GM08714 (cell line): Measurements from ENCODE around the gene IGSF9.
"Not testable (repeated sequence)": the region's sequence is repeated elsewhere in the genome, so short reads cannot be mapped to it uniquely, and the experiment has no call there.

Source experiments
- H3K4me3 ChIP-seq: fragments of 200-500 bp; sonication (Bioruptor generic); 2 replicates; pipeline ENCODE4 v1.5.1; 2014; ENCODE audit warnings: mild to moderate bottlenecking, low read length, inconsistent platforms
- ZNF274 ChIP-seq: IDR thresholded peaks from 2 replicates; pipeline ENCODE4 v1.6.1; 2012; ENCODE audit warnings: mild to moderate bottlenecking, low read depth, low read length

Gene IGSF9

DNA sequence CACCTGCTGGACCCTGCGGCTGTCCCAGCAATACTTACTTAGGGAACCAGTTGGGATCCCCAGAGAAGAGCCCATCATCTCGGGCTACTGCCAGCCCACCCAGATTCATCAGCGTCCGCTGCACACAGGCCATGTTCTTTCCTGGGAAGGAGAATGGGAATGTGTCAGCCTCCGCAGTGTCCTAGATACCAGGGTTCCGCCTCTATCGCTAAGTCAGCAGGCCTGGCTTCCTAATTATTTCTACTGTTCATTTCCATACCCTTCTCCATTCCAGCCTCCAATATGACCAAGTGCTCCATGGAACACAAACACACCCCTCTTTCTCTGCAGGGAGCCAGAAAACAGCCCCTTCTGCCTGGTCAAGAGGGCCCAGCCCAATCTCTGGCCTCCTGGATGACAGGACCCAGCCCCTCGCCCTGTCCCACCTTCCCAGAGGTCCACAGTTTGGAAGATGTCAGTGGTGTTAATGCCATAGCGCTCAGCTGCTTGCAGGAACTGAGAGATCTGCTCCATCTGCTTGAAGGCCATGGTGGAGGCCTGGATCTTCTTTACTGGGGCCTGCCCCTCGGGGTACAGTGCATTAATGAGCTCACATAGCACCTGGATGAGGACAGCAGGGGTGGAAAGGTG, 26.1 kb downstream of the IGSF9 start:
- TF ChIP-seq ZNF274: no peak
- H3K4me3 ChIP-seq: no peak overlapping the region

DNA sequence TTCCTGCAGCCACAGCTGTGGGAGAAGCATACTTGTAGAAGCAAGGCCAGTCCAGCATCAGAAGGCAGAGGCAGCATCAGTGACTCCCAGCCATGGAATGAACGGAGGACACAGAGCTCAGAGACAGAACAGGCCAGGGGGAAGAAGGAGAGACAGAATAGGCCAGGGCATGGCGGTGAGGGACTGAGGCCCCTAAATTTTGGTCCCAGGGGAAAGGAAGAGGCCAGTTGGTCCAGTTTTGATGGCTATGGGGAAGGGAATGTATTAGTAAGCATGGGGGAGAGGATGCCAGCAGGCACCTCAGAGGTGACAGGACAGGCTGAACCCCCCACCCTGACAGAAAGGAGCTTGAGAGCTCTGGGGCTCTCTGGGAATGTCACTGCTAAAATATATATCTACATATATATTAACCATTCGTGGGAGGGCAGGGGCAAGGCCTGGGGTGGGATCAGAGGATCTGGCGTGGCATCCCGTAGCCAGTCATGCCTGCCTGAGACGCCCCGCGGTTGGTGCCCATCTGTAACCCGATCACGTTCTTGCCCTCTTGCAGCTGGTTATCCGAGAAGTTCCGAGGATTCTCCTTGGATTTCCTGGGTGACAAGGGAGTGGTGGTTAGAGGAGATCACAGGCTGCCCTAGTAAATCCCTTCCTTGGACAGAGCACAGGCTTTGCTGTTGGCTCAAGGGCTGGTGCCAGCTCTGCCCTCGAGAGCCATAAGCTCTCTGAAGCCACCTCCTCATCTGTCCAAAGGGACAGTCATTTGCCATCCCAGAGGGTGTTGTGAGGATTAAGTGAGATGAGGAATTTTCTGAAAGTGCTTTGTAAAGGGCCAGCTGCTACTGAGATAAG, 26.8 kb downstream of the IGSF9 start:
- no peak for TF ChIP-seq ZNF274
- no peak overlapping the region for H3K4me3 ChIP-seq

DNA sequence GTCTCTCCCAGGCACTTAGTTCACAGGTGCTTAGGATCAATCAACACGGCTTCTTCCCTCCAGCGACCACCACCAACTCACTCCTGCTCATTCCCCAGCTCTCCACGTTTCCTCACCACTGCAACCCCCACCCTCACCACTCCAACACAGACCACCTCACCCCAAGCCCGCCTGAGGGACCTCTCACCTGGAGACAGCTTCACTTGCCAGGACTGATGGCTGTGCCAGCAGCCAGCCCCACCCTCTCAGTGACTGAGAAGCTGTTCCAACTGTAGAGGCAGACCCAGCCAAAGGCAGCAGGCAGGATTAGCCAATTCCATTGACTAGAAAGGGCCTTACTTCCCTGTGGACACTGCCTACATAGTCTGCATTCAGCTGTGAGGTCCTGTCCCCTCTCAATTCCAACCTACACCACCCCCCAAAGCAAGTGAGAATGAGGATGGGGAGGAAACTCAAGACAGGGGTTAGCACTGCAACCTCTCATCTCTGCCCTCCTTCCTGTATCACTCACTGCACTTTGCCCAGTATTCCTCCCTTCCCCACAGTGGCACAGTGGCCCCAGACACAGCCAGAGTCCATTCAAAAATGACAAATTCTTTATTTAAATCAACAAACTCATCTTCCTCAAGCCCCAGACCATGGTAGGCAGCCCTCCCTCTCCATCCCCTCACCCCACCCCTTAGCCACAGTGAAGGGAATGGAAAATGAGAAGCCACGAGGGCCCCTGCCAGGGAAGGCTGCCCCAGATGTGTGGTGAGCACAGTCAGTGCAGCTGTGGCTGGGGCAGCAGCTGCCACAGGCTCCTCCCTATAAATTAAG, 27.7 kb downstream of the IGSF9 start:
- no peak overlapping the region for H3K4me3 ChIP-seq
- TF ChIP-seq ZNF274: no peak

DNA sequence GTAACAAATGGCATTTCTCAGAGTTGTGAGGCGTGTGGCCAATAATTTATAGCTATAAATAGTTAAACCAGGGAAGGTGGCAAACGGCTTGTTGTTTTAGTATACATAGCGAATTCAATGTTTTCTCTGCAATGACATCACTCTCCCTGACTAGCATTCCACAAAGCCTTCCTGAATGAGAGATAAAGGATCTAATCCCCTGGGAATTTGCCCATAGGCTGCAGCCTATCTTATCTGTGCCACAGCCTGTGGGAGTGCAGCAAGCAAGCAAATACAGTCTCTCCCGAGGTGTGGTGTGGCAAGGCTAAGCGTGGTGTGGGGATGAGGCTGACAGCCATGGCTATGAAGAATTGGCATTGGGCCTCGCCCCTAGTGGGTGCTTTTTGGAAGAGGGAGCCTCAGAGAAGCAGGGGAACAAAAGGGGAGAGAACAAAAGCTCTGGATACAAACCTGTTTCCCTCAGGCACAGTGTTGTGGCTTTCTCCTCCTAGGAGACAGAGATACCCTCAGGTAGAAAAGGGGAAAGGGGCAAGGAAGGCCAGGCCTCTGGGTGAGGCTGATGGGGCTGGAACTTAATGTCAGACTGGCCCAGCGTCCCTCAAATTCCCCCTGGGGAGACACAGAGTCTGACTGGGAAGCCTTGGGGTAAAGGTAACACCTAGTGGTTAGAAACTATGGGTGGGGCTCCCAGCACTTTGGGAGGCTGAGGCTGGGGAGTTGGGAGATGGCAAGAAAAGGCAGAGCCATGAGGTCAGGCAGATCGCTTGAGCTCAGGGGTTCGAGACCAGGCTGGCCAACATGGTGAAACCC, 29.0 kb downstream of the IGSF9 start:
- H3K4me3 ChIP-seq: no peak overlapping the region
- no peak for TF ChIP-seq ZNF274

DNA sequence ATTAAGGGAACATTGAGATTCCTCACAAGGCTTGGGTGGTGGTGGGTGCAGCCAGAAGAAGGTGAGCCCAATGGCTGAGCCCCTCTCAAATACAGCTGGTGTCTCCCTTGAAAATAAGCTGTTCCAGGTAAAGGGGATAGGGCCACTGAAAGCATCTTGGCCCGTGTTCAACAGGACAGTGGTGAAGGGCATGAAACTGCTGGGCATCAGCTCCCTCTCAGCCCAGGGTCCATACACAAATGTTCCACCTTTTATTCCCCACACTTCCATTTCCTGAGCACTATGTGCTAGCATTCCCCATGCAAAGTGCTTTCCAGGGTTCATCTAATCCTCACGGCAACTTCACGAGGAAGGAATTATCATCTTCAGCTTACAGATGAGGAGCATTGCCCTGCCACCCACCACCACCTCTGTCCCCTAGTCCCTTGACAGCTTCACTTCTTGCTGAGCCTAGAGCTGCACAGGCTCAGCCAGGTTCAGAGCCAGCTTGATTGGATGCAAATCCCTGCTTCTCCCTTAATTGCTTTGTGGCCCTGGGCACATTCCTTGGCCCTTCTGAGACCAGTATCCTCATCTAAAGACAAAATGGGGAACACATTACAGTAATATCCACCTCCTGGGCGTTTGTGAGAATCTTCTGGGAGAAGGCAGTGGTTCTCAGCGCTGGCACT, 29.7 kb downstream of the IGSF9 start:
- no peak for TF ChIP-seq ZNF274
- H3K4me3 ChIP-seq: no peak overlapping the region

DNA sequence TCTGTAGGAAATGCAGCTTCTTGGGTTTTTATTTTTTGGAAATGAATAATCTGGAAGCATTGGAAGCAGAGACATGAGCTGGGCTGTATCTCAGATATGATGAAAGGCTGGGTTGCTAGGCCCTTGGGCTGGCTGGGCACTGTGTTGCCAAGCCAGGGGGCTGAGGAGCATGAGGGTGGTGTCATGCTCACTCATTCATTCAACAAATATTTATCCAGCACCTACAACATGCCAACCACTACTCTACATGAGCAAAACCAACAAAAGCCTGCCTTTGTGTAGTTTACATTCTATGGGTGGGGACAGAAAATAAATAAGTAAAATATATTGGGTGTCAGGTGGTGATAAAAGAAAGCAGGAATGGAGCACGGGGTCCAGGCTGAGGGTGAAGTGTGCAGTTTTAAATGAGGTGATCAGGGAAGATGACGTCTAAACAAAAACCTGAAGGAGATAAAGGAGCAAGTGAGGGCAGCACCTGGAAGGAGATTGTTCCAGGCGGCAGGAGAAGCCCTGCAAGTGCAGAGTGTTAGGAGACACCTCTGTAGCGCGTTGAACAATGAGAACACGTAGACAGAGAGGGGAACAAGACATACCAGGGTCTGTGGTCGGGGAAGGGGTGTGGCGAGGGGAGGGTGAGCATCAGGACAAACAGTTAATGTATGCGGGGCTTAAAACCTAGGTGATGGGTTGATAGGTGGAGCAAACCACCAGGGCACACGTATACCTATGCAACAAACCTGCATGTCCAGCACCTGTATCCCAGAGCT, 31.0 kb downstream of the IGSF9 start:
- TF ChIP-seq ZNF274: no peak
- H3K4me3 ChIP-seq: no peak overlapping the region

DNA sequence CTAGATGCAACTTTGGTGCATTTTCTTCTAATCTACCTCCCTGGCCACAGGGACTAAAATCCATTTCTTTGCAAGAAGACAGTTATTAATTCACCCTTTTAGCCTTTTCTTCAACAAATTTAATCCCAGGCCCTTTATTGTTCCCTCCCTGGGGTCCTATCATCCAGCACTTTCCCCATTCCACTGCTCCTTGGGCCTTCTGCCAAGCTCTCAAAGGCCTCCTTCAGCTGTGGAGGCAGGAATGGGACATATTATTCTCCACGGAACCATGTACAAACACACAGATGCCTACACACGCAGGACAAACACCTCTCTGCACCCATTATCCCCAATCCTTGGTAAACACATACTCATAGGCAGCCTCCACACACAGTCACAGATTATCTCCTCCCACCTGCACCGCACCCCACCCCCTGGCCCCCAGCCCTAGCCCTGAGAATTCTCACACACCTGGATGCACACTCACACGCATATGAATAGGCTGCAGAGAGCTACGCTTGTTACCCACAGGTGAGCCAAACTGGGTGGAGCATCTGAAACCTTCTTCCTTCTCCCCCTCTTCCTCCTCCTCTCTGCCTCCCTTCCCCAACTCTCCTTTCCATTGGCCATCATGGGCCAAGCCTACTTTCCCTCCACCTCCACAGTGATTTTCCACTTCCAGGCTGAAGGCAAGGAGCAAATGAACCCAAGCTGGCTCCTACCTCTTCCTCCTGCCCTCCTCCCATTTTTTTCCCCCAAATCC, 31.8 kb downstream of the IGSF9 start:
- no peak for TF ChIP-seq ZNF274
- H3K4me3 ChIP-seq: no peak overlapping the region

DNA sequence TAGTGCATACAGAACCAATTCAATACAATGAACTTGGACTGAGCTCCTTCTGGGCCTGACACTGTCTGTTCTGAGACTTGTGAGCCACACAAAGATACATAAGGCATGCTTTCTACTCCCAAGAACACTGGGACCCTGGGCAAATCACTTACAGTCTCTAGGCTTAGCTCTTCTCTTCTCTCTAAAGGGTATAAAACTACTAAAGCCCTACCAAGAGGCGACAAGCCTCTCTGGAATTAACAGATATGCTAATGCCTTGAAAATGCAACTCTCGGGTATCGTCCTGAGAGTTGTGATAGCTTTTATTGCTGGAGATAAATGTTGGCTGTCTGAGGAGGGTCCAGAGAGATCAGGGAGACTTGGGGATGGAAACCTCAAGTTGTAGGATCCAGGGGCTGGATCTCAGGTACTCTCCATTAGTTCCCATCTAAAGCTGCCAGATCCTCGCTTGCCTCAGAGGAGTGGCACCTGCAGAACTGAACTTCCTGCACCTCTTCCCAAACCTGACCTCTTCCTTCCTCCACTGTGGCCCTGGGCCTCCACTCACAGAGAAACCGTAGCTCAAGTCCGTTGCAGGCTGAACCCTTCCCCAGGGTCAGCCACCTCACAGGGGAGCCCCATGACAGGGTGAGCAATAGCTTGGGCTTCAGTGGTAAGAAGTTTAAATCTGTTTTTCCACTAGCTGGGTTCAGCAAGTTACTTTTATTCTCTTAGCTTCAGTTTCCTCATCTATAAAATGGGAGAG, 33.9 kb downstream of the IGSF9 start:
- no peak overlapping the region for H3K4me3 ChIP-seq
- TF ChIP-seq ZNF274: no peak

DNA sequence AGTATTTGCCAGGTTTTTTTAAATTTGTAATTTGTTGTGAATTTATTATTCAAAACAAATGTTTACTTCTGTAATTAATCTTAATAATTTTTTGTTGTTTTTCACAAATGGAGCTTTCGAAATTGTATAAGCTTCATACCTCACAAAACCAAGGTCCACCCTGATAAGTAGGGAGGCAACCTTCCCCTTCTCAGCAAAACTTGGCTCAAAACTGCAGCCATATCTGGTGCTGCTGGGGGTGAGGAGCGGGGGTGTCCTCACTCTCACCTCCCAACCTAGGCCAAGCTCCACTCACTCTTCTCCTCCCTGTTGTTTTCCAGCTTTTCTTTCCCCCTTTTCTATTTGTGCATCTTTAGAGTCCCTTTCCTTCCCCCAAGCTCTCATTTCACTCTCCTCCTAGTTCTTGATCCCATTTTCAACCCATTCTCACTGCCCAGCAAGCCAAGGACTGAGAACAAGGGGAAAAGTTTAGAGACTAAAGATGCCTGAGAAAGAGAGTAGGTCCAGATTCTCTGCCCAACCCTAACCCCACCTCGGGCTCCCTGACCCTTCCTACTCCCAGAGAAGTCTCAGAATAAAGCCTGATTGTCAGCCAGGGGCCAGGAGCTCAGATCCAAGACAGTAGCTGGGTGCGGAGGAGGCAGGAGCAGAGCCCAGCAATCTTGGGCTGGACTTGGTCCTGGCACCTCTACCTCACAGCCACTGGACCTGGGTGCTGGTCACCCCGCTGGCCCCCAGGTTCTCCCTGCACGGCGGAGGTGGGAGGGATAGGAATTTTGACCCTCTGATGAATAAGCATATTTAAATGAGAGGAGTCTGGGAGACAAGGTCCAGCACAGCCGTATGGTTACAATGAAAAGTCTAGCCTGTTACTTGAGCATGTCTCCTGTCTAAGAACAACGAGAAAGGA, 37.1 kb downstream of the IGSF9 start:
- no peak for TF ChIP-seq ZNF274
- H3K4me3 ChIP-seq: no peak overlapping the region

DNA sequence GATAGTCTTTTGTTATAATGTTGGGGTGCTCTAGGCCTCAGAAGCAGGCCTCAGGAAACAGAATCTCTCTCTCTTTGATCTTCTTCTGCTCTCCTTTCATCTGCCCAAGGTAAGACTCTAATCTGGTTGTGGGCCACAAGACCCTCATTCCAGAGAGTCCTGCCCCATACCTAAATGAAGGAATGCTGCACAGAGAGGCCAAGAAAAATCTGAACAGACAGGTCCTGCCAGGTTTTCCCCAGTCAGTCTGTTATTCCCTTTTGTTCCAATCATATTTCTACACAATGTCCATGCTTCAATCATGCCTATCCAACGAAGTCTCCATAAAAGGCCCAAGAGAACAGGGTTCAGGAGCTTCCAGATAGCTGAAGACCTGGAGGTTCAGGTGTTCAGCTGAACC, 38.5 kb downstream of the IGSF9 start:
- TF ChIP-seq ZNF274: no peak
- H3K4me3 ChIP-seq: no peak overlapping the region

DNA sequence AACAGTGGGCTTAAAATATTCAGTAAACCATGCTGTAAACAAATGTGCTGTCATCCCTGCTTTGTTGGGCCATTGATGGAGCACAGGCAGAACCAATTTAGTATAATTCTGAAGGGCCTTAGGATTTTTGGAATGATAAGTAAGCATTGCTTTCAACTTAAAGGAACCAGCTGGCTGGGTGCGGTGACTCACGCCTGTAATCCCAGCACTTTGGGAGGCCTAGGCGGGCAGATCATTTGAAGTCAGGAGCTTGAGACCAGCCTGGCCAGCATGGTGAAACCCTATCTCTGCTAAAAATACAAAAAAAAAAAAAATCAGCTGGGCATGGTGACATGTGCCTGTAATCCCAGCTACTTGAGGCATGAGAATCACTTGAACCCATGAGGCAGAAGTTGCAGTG, 41.4 kb downstream of the IGSF9 start:
- not testable (repeated sequence) for H3K4me3 ChIP-seq
